Activated naive CD4-positive, alpha-beta T cell treated with anti-CD3 and anti-CD28 coated beads for 36 hours (primary cell): ENCODE measurements around the gene FXR1. TPM values are rescaled to one million over a fixed set of nuclear protein-coding genes. Genes with fewer than 3 reads are reported as not detected.
"Not testable (repeated sequence)": the region's sequence is repeated elsewhere in the genome, so short reads cannot be mapped to it uniquely, and the experiment has no call there.

Experiments
- CTCF ChIA-PET: fragments of 350-600 bp; sonication (Branson Sonifier 250); formaldehyde crosslinking; loops from one replicate; lab custom pipeline; 2021; ENCODE audit warnings: antibody characterized with exemption; lab: Charles Lee
- DNase-seq: peaks from one replicate; pipeline ENCODE4 v3.0.0-alpha.2; 2020
- H3K27ac Mint-ChIP-seq: one replicate; pipeline ENCODE4 v1.8.0; 2021; ENCODE audit warnings: mild to moderate bottlenecking, mixed read lengths
- H3K27me3 Mint-ChIP-seq: one replicate; pipeline ENCODE4 v1.8.0; 2021; ENCODE audit warnings: low read depth, mixed read lengths
- H3K36me3 Mint-ChIP-seq: one replicate; pipeline ENCODE4 v1.8.0; 2021; ENCODE audit warnings: low read depth, mixed read lengths
- H3K4me1 Mint-ChIP-seq: one replicate; pipeline ENCODE4 v1.8.0; 2021; ENCODE audit warnings: low read depth, mixed read lengths
- H3K4me3 Mint-ChIP-seq: one replicate; pipeline ENCODE4 v1.8.0; 2021; ENCODE audit warnings: mild to moderate bottlenecking, moderate library complexity, mixed read lengths
- H3K9me3 Mint-ChIP-seq: one replicate; pipeline ENCODE4 v1.8.0; 2021; ENCODE audit warnings: mixed read lengths
- intact Hi-C: fragments of 100-400 bp; cut with micrococcal nuclease; formaldehyde crosslinking; loops from one replicate; pipeline ENCODE4 v1.15.1; 2023
- total RNA-seq, 2 experiments: library from RNA; stranded (reverse); gene quantifications; one replicate each; pipeline ENCODE4 v1.2.3, GENCODE V29; 2021

The FXR1 gene
- 100 to 1,000 TPM; 184 to 194 TPM for total RNA-seq

- peak within 1 kb of the TSS; percentile 98 for H3K27ac Mint-ChIP-seq
- H3K9me3 Mint-ChIP-seq = no peaks in the 10 kb centered on the region
- H3K36me3 Mint-ChIP-seq = peaks cover 24% of the 10 kb centered on the region
- peak; percentile 96 for DNase-seq
- peak within 1 kb of the TSS; percentile 93 for H3K4me3 Mint-ChIP-seq
- intact Hi-C loops = loop anchor here (1.0 to 10.0 kb wide), 12 partner anchors 47 to 1882 kb away; partner anchors contain the start of genes ACTL6A, DNAJC19, MRPL47 and NDUFB5
- peaks cover 57% of the 10 kb centered on the region for H3K4me1 Mint-ChIP-seq
- CTCF ChIA-PET = interaction anchor here (0.6 to 2.3 kb wide), 7 partner anchors 8 to 169 kb away, joined by 3 to 11 read pairs (median 3); no protein-coding TSS in a partner anchor
- H3K27me3 Mint-ChIP-seq = no peaks in the 10 kb centered on the region
Observed at GRCh38 chr3:180912304-180913296, at the start of gene FXR1. TSS of gene FXR1 (plus strand) at chr3:180912670. CDS start at chr3:180912686, 16 bp downstream.

- intact Hi-C loops = no loop called here
- CTCF ChIA-PET = no interaction called here
- Mint-ChIP-seq H3K27me3 (peaks cover 42% of the 10 kb centered on the region), H3K4me1 (peaks cover 7% of the 10 kb centered on the region), H3K27ac (no peak overlapping the region), H3K36me3 (no peaks in the 10 kb centered on the region), H3K9me3 (no peaks in the 10 kb centered on the region), H3K4me3 (no peak overlapping the region)
- no peak for DNase-seq
Observed at GRCh38 chr3:180870008-180870699, 42.3 kb upstream of the FXR1 start.

GRCh38 chr3:180871901-180872300, 40.6 kb upstream of the FXR1 start:
- Mint-ChIP-seq H3K27me3 (peaks cover 44% of the 10 kb centered on the region), H3K9me3 (no peaks in the 10 kb centered on the region), H3K4me1 (peaks cover 7% of the 10 kb centered on the region), H3K27ac (no peak overlapping the region), H3K36me3 (no peaks in the 10 kb centered on the region), H3K4me3 (no peak overlapping the region)
- intact Hi-C loops = no loop called here
- CTCF ChIA-PET = no interaction called here
- no peak for DNase-seq

GRCh38 chr3:180872430-180872829, 40.0 kb upstream of the FXR1 start:
- DNase-seq, CTCF ChIA-PET, H3K4me1 Mint-ChIP-seq, H3K9me3 Mint-ChIP-seq, intact Hi-C loops, H3K4me3 Mint-ChIP-seq, H3K36me3 Mint-ChIP-seq, H3K27ac Mint-ChIP-seq: not testable (repeated sequence)
- H3K27me3 Mint-ChIP-seq = peaks cover 46% of the 10 kb centered on the region

- no peak overlapping the region for H3K4me3 Mint-ChIP-seq
- no peak for DNase-seq
- peaks cover 2% of the 10 kb centered on the region for H3K4me1 Mint-ChIP-seq
- H3K9me3 Mint-ChIP-seq = no peaks in the 10 kb centered on the region
- CTCF ChIA-PET = no interaction called here
- no peaks in the 10 kb centered on the region for H3K36me3 Mint-ChIP-seq
- H3K27me3 Mint-ChIP-seq = peaks cover 27% of the 10 kb centered on the region
- H3K27ac Mint-ChIP-seq = no peak overlapping the region
- intact Hi-C loops = no loop called here
Observed at GRCh38 chr3:180875124-180875698, 37.3 kb upstream of the FXR1 start.

- H3K4me1 Mint-ChIP-seq = no peaks in the 10 kb centered on the region
- CTCF ChIA-PET = interaction anchor here (0.7 kb wide), 1 partner anchor 30 kb away, joined by 3 read pairs; no protein-coding TSS in a partner anchor
- intact Hi-C loops = no loop called here
Observed at GRCh38 chr3:180881065-180881801, 31.2 kb upstream of the FXR1 start.

GRCh38 chr3:180882115-180882514, 30.4 kb upstream of the FXR1 start:
- Mint-ChIP-seq H3K4me3 (no peak overlapping the region), H3K27me3 (peaks cover 17% of the 10 kb centered on the region), H3K36me3 (no peaks in the 10 kb centered on the region), H3K27ac (no peak overlapping the region), H3K9me3 (no peaks in the 10 kb centered on the region), H3K4me1 (no peaks in the 10 kb centered on the region)
- intact Hi-C loops = no loop called here
- CTCF ChIA-PET = no interaction called here
- no peak for DNase-seq

More at GRCh38 chr3:180881065-180881801, 31.2 kb upstream of the FXR1 start:
- Mint-ChIP-seq H3K4me3 (no peak overlapping the region), H3K36me3 (no peaks in the 10 kb centered on the region), H3K27me3 (peaks cover 17% of the 10 kb centered on the region), H3K9me3 (no peaks in the 10 kb centered on the region), H3K27ac (no peak overlapping the region)
- no peak for DNase-seq

GRCh38 chr3:180888992-180889560, 23.4 kb upstream of the FXR1 start:
- DNase-seq = no peak
- H3K4me1 Mint-ChIP-seq = peaks cover 2% of the 10 kb centered on the region
- intact Hi-C loops = no loop called here
- H3K27ac Mint-ChIP-seq = no peak overlapping the region
- peaks cover 8% of the 10 kb centered on the region for H3K27me3 Mint-ChIP-seq
- H3K36me3 Mint-ChIP-seq = peaks cover 3% of the 10 kb centered on the region
- no peak overlapping the region for H3K4me3 Mint-ChIP-seq
- peaks cover 11% of the 10 kb centered on the region for H3K9me3 Mint-ChIP-seq
- CTCF ChIA-PET = interaction anchor here (0.7 kb wide), 1 partner anchor 1149 kb away, joined by 4 read pairs; no protein-coding TSS in a partner anchor

GRCh38 chr3:180898572-180898971, 13.9 kb upstream of the FXR1 start:
- Mint-ChIP-seq H3K27me3 (no peaks in the 10 kb centered on the region), H3K4me1 (no peaks in the 10 kb centered on the region), H3K27ac (no peak overlapping the region), H3K4me3 (no peak overlapping the region), H3K36me3 (peaks cover 1% of the 10 kb centered on the region), H3K9me3 (peaks cover 7% of the 10 kb centered on the region)
- intact Hi-C loops = no loop called here
- CTCF ChIA-PET = interaction anchor here (0.6 to 0.8 kb wide), 3 partner anchors 454 to 1331 kb away, joined by 3 to 5 read pairs (median 5); no protein-coding TSS in a partner anchor
- no peak for DNase-seq

- CTCF ChIA-PET = no interaction called here
- H3K9me3 Mint-ChIP-seq = peaks cover 3% of the 10 kb centered on the region
- peaks cover 7% of the 10 kb centered on the region for H3K36me3 Mint-ChIP-seq
- intact Hi-C loops = loop anchor here (5.0 to 10.0 kb wide), 5 partner anchors 173 to 1585 kb away; partner anchors contain the start of gene ZNF639
- peaks cover 30% of the 10 kb centered on the region for H3K4me1 Mint-ChIP-seq
- DNase-seq = no peak
- peak overlapping the region; percentile 44 for H3K4me3 Mint-ChIP-seq
- H3K27me3 Mint-ChIP-seq = no peaks in the 10 kb centered on the region
- no peak overlapping the region for H3K27ac Mint-ChIP-seq
Observed at GRCh38 chr3:180909369-180910127, 2.9 kb upstream of the FXR1 start.
